ENCODE measurements around the gene SCD. TPM values are rescaled to one million over a fixed set of nuclear protein-coding genes. Genes with fewer than 3 reads are reported as not detected.
A peak's percentile ranks its signal among the peaks of the same experiment; 100 is the strongest.

The SCD gene
- total and polyA plus RNA-seq, 4 donors: 43.4 to 1,255 (median 234) TPM

DNA sequence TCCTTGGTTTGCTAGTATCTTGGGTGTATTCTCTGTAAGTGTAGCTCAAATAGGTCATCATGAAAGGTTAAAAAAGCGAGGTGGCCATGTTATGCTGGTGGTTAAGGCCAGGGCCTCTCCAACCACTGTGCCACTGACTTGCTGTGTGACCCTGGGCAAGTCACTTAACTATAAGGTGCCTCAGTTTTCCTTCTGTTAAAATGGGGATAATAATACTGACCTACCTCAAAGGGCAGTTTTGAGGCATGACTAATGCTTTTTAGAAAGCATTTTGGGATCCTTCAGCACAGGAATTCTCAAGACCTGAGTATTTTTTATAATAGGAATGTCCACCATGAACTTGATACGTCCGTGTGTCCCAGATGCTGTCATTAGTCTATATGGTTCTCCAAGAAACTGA lies 17.1 kb downstream of the SCD start:
- peak overlapping the region; percentile 64 to 79 for H3K27ac ChIP-seq (ENCODE audit: low read depth in 1 of 2, low read length in 2 of 2)
- peaks cover 0 to 2% (median 0%) of the 10 kb centered on the region in 4 donors for H3K36me3 ChIP-seq (ENCODE audit: control insufficient read depth in 4 of 4, insufficient read depth in 3 of 4, low read depth in 1 of 4, low read length in 3 of 4)
- no peak for DNase-seq (ENCODE audit: low spot score)
- TF ChIP-seq, protein P1, sequence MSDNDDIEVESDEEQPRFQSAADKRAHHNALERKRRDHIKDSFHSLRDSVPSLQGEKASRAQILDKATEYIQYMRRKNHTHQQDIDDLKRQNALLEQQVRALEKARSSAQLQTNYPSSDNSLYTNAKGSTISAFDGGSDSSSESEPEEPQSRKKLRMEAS (IDR thresholded peaks at IDR 0.05): no peak
- no peak for TF ChIP-seq RAD21 (IDR thresholded peaks at IDR 0.05)
- TF ChIP-seq EGR1 (IDR thresholded peaks at IDR 0.05; ENCODE audit: low read depth in 2 of 2): no peak
- no peak for TF ChIP-seq REST (IDR thresholded peaks at IDR 0.05)
- TF ChIP-seq FOXA1 (IDR thresholded peaks at IDR 0.05): no peak
- no peak for TF ChIP-seq TAF1 (conservative IDR thresholded peaks at IDR 0.05)
- TF ChIP-seq FOXA2 (IDR thresholded peaks at IDR 0.05): no peak
- TF ChIP-seq SP1 (IDR thresholded peaks at IDR 0.05): no peak
- TF ChIP-seq ZBTB33 (IDR thresholded peaks at IDR 0.05): no peak
- TF ChIP-seq NR2F2 (IDR thresholded peaks at IDR 0.05): no peak
- no peak for TF ChIP-seq HNF4A (conservative IDR thresholded peaks at IDR 0.05)
- no peak for TF ChIP-seq HNF4G (IDR thresholded peaks at IDR 0.05)
- no peak for TF ChIP-seq JUND (IDR thresholded peaks at IDR 0.05)
- TF ChIP-seq, protein P2, sequence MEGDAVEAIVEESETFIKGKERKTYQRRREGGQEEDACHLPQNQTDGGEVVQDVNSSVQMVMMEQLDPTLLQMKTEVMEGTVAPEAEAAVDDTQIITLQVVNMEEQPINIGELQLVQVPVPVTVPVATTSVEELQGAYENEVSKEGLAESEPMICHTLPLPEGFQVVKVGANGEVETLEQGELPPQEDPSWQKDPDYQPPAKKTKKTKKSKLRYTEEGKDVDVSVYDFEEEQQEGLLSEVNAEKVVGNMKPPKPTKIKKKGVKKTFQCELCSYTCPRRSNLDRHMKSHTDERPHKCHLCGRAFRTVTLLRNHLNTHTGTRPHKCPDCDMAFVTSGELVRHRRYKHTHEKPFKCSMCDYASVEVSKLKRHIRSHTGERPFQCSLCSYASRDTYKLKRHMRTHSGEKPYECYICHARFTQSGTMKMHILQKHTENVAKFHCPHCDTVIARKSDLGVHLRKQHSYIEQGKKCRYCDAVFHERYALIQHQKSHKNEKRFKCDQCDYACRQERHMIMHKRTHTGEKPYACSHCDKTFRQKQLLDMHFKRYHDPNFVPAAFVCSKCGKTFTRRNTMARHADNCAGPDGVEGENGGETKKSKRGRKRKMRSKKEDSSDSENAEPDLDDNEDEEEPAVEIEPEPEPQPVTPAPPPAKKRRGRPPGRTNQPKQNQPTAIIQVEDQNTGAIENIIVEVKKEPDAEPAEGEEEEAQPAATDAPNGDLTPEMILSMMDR (IDR thresholded peaks at IDR 0.05; ENCODE audit: low read depth, low read length, missing input control): no peak
- TF ChIP-seq RXRA (IDR thresholded peaks at IDR 0.05): no peak
- TF ChIP-seq YY1 (IDR thresholded peaks at IDR 0.05): no peak
- no peaks in the 10 kb centered on the region for H3K27me3 ChIP-seq (ENCODE audit: control insufficient read depth in 4 of 4, insufficient read depth in 4 of 4, low read length in 3 of 4)
- no peak overlapping the region for H3K9ac ChIP-seq (ENCODE audit: low read depth in 1 of 2, low read length in 2 of 2)
- 83% methylated on average over 3 of the region's 3 CpGs for WGBS
- H3K4me3 ChIP-seq (ENCODE audit: low read depth in 1 of 3, low read length in 3 of 3): no peak overlapping the region
- no peaks in the 10 kb centered on the region for H3K9me3 ChIP-seq (ENCODE audit: control insufficient read depth in 4 of 4, low read length in 3 of 4)
- H3K4me1 ChIP-seq (ENCODE audit: control insufficient read depth in 4 of 4, insufficient read depth in 4 of 4, low read length in 3 of 4): peaks cover 6 to 46% (median 27%) of the 10 kb centered on the region in 4 donors

DNA sequence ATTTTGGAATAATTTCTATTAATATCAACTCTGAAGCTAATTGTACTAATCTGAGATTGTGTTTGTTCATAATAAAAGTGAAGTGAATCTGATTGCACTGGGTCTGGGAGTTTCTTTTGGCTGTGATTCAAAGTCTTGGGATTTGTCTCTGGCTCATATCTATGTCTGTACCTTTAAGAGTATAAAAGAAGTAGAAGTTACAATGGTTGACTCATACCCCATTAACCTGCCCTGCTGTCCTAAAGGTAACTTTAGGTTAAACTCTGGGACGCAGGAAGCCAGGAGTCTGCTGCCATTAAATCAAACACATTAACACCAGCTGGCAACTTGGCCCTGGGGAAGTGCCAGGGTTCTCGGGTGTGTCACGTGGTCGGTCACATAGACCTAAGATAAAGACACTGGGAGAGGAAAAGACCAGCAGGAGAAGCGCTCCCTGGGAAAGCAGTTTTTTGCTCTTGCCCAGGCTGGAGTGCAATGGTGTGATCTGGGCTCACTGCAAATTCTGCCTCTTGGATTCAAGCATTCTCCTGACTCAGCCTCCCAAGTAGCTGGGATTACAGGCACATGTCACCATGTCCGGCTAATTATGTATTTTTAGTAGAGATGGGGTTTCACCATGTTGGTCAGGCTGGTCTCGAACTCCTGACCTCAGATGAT lies 17.8 kb downstream of the SCD start:
- H3K9ac ChIP-seq (ENCODE audit: low read depth in 1 of 2, low read length in 2 of 2): no peak overlapping the region
- peaks cover 0 to 2% (median 0%) of the 10 kb centered on the region in 4 donors for H3K36me3 ChIP-seq (ENCODE audit: control insufficient read depth in 4 of 4, insufficient read depth in 3 of 4, low read depth in 1 of 4, low read length in 3 of 4)
- H3K27me3 ChIP-seq (ENCODE audit: control insufficient read depth in 4 of 4, insufficient read depth in 4 of 4, low read length in 3 of 4): no peaks in the 10 kb centered on the region
- WGBS: 19% methylated on average over 7 of the region's 7 CpGs
- no peak for DNase-seq (ENCODE audit: low spot score)
- peak overlapping the region; percentile 64 to 79 for H3K27ac ChIP-seq (ENCODE audit: low read depth in 1 of 2, low read length in 2 of 2)
- peaks cover 2 to 39% (median 20%) of the 10 kb centered on the region in 4 donors for H3K4me1 ChIP-seq (ENCODE audit: control insufficient read depth in 4 of 4, insufficient read depth in 4 of 4, low read length in 3 of 4)
- H3K9me3 ChIP-seq (ENCODE audit: control insufficient read depth in 4 of 4, low read length in 3 of 4): no peaks in the 10 kb centered on the region
- no peak overlapping the region for H3K4me3 ChIP-seq (ENCODE audit: low read depth in 1 of 3, low read length in 3 of 3)
- TF ChIP-seq FOXA2 (IDR thresholded peaks at IDR 0.05) (no peak), RAD21 (IDR thresholded peaks at IDR 0.05) (peak; percentile 51 to 54), HNF4A (conservative IDR thresholded peaks at IDR 0.05) (peak; percentile 73 to 84), ATF3 (IDR thresholded peaks at IDR 0.05) (peak; percentile 25), FOXA1 (IDR thresholded peaks at IDR 0.05) (peak; percentile 47), EGR1 (IDR thresholded peaks at IDR 0.05; ENCODE audit: low read depth in 2 of 2) (peak in 1 of 2 donors; percentile 72), TAF1 (conservative IDR thresholded peaks at IDR 0.05) (no peak), HNF4G (IDR thresholded peaks at IDR 0.05) (no peak), JUND (IDR thresholded peaks at IDR 0.05) (peak; percentile 88 to 89), GABPA (IDR thresholded peaks at IDR 0.05 in 1 of 2, conservative IDR thresholded peaks at IDR 0.05 in 1 of 2) (peak in 1 of 2 donors; percentile 68), ZBTB33 (IDR thresholded peaks at IDR 0.05) (peak; percentile 73), SP1 (IDR thresholded peaks at IDR 0.05) (peak; percentile 91)
- TF ChIP-seq, protein P2 (IDR thresholded peaks at IDR 0.05; ENCODE audit: low read depth, low read length, missing input control): no peak
